ENCODE data around the gene LRRC4B. TPM values are rescaled to one million over a fixed set of nuclear protein-coding genes. Genes with fewer than 3 reads are reported as not detected.

Gene LRRC4B
- total and polyA plus RNA-seq, 2 donors (not counting 1 experiment from before 2014, with no cell fraction given) = 0.02 to 0.17 TPM

- H3K4me2 ChIP-seq (ENCODE audit: extremely low read depth, insufficient read depth, low read length) = no peak overlapping the region
- H3K9ac ChIP-seq (ENCODE audit: insufficient read depth, low read length) = no peak overlapping the region
- no peak overlapping the region for H3K4me3 ChIP-seq (replicated peaks in 1 of 4; ENCODE audit: control extremely low read depth in 1 of 4, insufficient read depth in 1 of 4, low read depth in 3 of 4, low read length in 4 of 4)
- TF ChIP-seq EZH2 (IDR thresholded peaks at IDR 0.05; ENCODE audit: low read length, missing control alignments) = no peak
- TF ChIP-seq CTCF (conservative IDR thresholded peaks at IDR 0.05 in 1 of 2, IDR thresholded peaks at IDR 0.05 in 1 of 2; ENCODE audit: low read depth in 1 of 2, low read length in 2 of 2) = no peak
- no peaks in the 10 kb centered on the region for H3K79me2 ChIP-seq (ENCODE audit: control insufficient read depth, insufficient read depth, low read length)
- DNase-seq (ENCODE audit: low read depth in 2 of 2) = no peak
- H3K36me3 ChIP-seq (ENCODE audit: control insufficient read depth, insufficient read depth, low read length) = no peaks in the 10 kb centered on the region
- no peaks in the 10 kb centered on the region for H3K27me3 ChIP-seq (ENCODE audit: control insufficient read depth, insufficient read depth, low read length)
- no peaks in the 10 kb centered on the region for H4K20me1 ChIP-seq (ENCODE audit: control insufficient read depth, extremely low read depth, insufficient read depth, low read length)
- H3K27ac ChIP-seq (ENCODE audit: insufficient read depth, low read length) = no peak overlapping the region
- H2AFZ ChIP-seq (ENCODE audit: low read length) = no peak overlapping the region
- no peaks in the 10 kb centered on the region for H3K9me3 ChIP-seq (ENCODE audit: control insufficient read depth, insufficient read depth, low read depth, low read length)
- H3K4me1 ChIP-seq (ENCODE audit: control insufficient read depth, extremely low read depth, insufficient read depth, low read length) = no peaks in the 10 kb centered on the region
Measured at GRCh38 chr19:50522881-50523280, 45.4 kb downstream of the LRRC4B start.

GRCh38 chr19:50520822-50521465 lies 47.3 kb downstream of the LRRC4B start:
- no peak for TF ChIP-seq EZH2 (IDR thresholded peaks at IDR 0.05; ENCODE audit: low read length, missing control alignments)
- TF ChIP-seq CTCF (conservative IDR thresholded peaks at IDR 0.05 in 1 of 2, IDR thresholded peaks at IDR 0.05 in 1 of 2; ENCODE audit: low read depth in 1 of 2, low read length in 2 of 2) = no peak
- Histone ChIP-seq H3K27me3 (ENCODE audit: control insufficient read depth, insufficient read depth, low read length) (no peaks in the 10 kb centered on the region), H4K20me1 (ENCODE audit: control insufficient read depth, extremely low read depth, insufficient read depth, low read length) (no peaks in the 10 kb centered on the region), H3K79me2 (ENCODE audit: control insufficient read depth, insufficient read depth, low read length) (no peaks in the 10 kb centered on the region), H3K4me3 (replicated peaks in 1 of 4; ENCODE audit: control extremely low read depth in 1 of 4, insufficient read depth in 1 of 4, low read depth in 3 of 4, low read length in 4 of 4) (no peak overlapping the region), H2AFZ (ENCODE audit: low read length) (no peak overlapping the region), H3K27ac (ENCODE audit: insufficient read depth, low read length) (no peak overlapping the region), H3K9ac (ENCODE audit: insufficient read depth, low read length) (no peak overlapping the region), H3K36me3 (ENCODE audit: control insufficient read depth, insufficient read depth, low read length) (no peaks in the 10 kb centered on the region), H3K4me1 (ENCODE audit: control insufficient read depth, extremely low read depth, insufficient read depth, low read length) (no peaks in the 10 kb centered on the region), H3K4me2 (ENCODE audit: extremely low read depth, insufficient read depth, low read length) (no peak overlapping the region), H3K9me3 (ENCODE audit: control insufficient read depth, insufficient read depth, low read depth, low read length) (no peaks in the 10 kb centered on the region)
- DNase-seq (ENCODE audit: low read depth in 2 of 2) = no peak

- no peak overlapping the region for H2AFZ ChIP-seq (ENCODE audit: low read length)
- H3K4me1 ChIP-seq (ENCODE audit: control insufficient read depth, extremely low read depth, insufficient read depth, low read length) = no peaks in the 10 kb centered on the region
- no peak overlapping the region for H3K4me3 ChIP-seq (replicated peaks in 1 of 4; ENCODE audit: control extremely low read depth in 1 of 4, insufficient read depth in 1 of 4, low read depth in 3 of 4, low read length in 4 of 4)
- H4K20me1 ChIP-seq (ENCODE audit: control insufficient read depth, extremely low read depth, insufficient read depth, low read length) = no peaks in the 10 kb centered on the region
- TF ChIP-seq EZH2 (IDR thresholded peaks at IDR 0.05; ENCODE audit: low read length, missing control alignments) (no peak), CTCF (conservative IDR thresholded peaks at IDR 0.05 in 1 of 2, IDR thresholded peaks at IDR 0.05 in 1 of 2; ENCODE audit: low read depth in 1 of 2, low read length in 2 of 2) (no peak)
- H3K9ac ChIP-seq (ENCODE audit: insufficient read depth, low read length) = no peak overlapping the region
- H3K27me3 ChIP-seq (ENCODE audit: control insufficient read depth, insufficient read depth, low read length) = no peaks in the 10 kb centered on the region
- DNase-seq (ENCODE audit: low read depth in 2 of 2) = no peak
- no peak overlapping the region for H3K27ac ChIP-seq (ENCODE audit: insufficient read depth, low read length)
- H3K9me3 ChIP-seq (ENCODE audit: control insufficient read depth, insufficient read depth, low read depth, low read length) = no peaks in the 10 kb centered on the region
- H3K79me2 ChIP-seq (ENCODE audit: control insufficient read depth, insufficient read depth, low read length) = no peaks in the 10 kb centered on the region
- H3K4me2 ChIP-seq (ENCODE audit: extremely low read depth, insufficient read depth, low read length) = no peak overlapping the region
- H3K36me3 ChIP-seq (ENCODE audit: control insufficient read depth, insufficient read depth, low read length) = no peaks in the 10 kb centered on the region
Measured at GRCh38 chr19:50519006-50519575, 49.1 kb downstream of the LRRC4B start.

All from fibroblast of lung (primary cell).